Spleen (tissue), 7 donors: ENCODE measurements around the gene C1orf141.

Experiments used
- CTCF ChIP-seq, 11 experiments: fragments of 200-600 bp in 7 of 11; fragments of 450-650 bp in 4 of 11; sonication (generic) in 4 of 11; IDR thresholded peaks in 8 of 11; conservative IDR thresholded peaks in 3 of 11; 1 replicate in 7 of 11; 2 replicates in 4 of 11; pipeline versions ENCODE4 v1.4.0 to v1.8.0; 2016 to 2021; ENCODE audit warnings: antibody characterized with exemption in 11 of 11, inconsistent platforms in 4 of 11, mild to moderate bottlenecking in 1 of 11
- POLR2A ChIP-seq, 3 donors: fragments of 450-650 bp; IDR thresholded peaks; one replicate each; pipeline ENCODE4 v1.5.1; 2017; ENCODE audit warnings: antibody characterized with exemption in 3 of 3, mild to moderate bottlenecking in 1 of 3
- donor health status: DM: no; HTN: no; CAD: no; lungs with moderate emphysema.
- donor health status: DM: no; HTN: no; CAD: no.
- donor health status: DM: no; HTN: no; CAD: no.

- TF ChIP-seq CTCF (IDR thresholded peaks at IDR 0.05 in 8 of 11, conservative IDR thresholded peaks at IDR 0.05 in 3 of 11) (no peak), POLR2A (IDR thresholded peaks at IDR 0.05) (no peak)
Measured at GRCh38 chr1:67138813-67139499, 4.2 kb upstream of the C1orf141 start.
